Subcutaneous adipose tissue (tissue), 4 donors: Measurements from ENCODE around the gene WIZ. TPM values are rescaled to one million over a fixed set of nuclear protein-coding genes. Genes with fewer than 3 reads are reported as not detected.

ENCODE experiments used
- total RNA-seq, 4 donors: library from RNA; depleted of rRNA; stranded (reverse); fragments of >200 nt; gene quantifications; one replicate each; pipeline ENCODE4 v1.1.0, GENCODE V29; 2016
- TF ChIP-seq, protein P1 (sequence below): fragments of 450-650 bp; IDR thresholded peaks from one replicate; pipeline ENCODE4 v1.5.1; 2016; ENCODE audit warnings: low read depth, mild to moderate bottlenecking, control low read depth, antibody characterized with exemption, moderate library complexity

WIZ gene
- total RNA-seq, 4 donors from 2014 or later, result 14.8 to 48.2 (median 20.0) TPM

GRCh38 chr19:15432629-15433518 is 16.9 kb downstream of the WIZ start:
- TF ChIP-seq, protein P1, sequence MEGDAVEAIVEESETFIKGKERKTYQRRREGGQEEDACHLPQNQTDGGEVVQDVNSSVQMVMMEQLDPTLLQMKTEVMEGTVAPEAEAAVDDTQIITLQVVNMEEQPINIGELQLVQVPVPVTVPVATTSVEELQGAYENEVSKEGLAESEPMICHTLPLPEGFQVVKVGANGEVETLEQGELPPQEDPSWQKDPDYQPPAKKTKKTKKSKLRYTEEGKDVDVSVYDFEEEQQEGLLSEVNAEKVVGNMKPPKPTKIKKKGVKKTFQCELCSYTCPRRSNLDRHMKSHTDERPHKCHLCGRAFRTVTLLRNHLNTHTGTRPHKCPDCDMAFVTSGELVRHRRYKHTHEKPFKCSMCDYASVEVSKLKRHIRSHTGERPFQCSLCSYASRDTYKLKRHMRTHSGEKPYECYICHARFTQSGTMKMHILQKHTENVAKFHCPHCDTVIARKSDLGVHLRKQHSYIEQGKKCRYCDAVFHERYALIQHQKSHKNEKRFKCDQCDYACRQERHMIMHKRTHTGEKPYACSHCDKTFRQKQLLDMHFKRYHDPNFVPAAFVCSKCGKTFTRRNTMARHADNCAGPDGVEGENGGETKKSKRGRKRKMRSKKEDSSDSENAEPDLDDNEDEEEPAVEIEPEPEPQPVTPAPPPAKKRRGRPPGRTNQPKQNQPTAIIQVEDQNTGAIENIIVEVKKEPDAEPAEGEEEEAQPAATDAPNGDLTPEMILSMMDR, result no peak

DNA sequence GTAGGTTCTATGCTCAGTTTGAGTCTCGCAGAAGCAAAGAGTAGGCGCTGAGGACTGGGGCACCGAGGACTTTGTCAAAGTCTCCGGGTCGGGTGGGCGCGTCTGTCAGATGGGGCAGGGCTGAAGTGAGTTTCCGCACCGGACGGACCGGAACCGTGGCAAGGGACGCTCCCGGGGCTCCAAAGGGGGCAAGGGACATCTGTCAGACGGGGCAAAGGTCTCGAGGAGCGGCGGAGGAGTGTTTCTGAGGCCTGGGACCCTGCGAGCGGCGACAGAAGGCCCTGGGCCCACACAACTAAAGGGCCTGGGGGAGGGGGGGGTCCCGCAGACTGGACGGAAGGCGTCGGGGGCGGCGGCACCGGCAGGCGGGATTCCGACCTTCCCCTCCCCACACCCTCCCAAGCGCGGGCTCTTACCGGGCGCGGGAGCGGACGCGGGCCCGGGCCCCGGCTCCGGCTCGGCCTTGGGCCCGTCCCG is 17.7 kb downstream of the WIZ start:
- TF ChIP-seq, protein P1, result no peak

- TF ChIP-seq, protein P1, result no peak
Measured at GRCh38 chr19:15431396-15432017, 18.2 kb downstream of the WIZ start.

- TF ChIP-seq, protein P1, result no peak
Measured at GRCh38 chr19:15430526-15431120, 19.1 kb downstream of the WIZ start.

- TF ChIP-seq, protein P1, result no peak
Measured at GRCh38 chr19:15429825-15430467, 19.8 kb downstream of the WIZ start.

DNA sequence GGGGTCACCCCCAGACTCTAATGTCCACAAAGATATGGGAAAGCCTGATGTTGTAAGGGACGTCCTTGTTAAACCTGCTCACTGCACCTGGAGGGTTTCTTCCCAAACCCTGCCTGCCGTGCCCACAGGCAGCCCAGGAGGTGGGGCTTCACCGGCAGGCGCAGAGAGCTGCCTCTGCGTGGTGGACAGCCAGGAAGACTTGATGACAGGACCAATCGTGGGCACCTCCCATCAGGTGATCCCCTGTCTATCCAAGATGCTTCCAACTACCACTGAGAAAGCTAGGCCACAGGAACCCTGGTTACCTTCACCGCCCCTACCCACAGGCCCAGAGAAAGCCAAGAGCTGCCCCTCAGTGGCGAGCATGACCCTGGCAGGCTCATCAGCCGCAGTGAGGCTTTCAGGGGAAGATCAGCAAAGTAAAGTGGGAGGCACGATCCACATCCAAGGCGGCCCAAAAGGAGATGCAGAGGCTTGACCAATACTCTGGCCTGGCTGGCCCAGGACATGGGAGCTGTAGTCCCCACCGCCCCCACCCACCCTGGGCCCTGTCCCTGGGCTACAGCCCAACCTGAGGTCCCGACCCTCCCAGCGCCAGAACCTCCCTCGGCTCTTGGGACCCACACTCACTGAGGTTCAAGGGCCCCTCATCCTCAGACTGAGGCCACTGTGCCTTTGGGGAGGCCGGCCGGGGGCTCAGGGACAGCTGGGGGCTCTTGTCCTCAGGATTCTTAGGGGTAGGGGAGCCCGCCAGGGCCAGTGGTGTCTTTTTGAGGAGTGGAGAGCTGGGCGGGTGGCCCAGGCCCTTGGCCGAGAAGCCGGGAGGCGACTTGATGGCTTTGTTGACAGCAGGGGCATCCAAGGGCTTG is 20.6 kb downstream of the WIZ start:
- TF ChIP-seq, protein P1, result no peak
